Osteocyte (in vitro differentiated cells): Measurements from ENCODE around the gene TRPM3. TPM values are rescaled to one million over a fixed set of nuclear protein-coding genes. Genes with fewer than 3 reads are reported as not detected.

Experiments
- DNase-seq: peaks from one replicate; pipeline ENCODE4 v3.0.0; 2021; ENCODE audit warnings: mixed read lengths; ENCODE audit not compliant: unreplicated experiment; ENCODE audit errors: extremely low spot score
- H3K27ac Mint-ChIP-seq: one replicate; pipeline ENCODE4 v1.8.0; 2021; ENCODE audit warnings: mild to moderate bottlenecking, mixed read lengths; ENCODE audit not compliant: unreplicated experiment
- H3K27me3 Mint-ChIP-seq: one replicate; pipeline ENCODE4 v1.8.0; 2021; ENCODE audit warnings: mixed read lengths; ENCODE audit not compliant: unreplicated experiment
- H3K36me3 Mint-ChIP-seq: one replicate; pipeline ENCODE4 v1.8.0; 2021; ENCODE audit warnings: mixed read lengths; ENCODE audit not compliant: unreplicated experiment
- H3K4me1 Mint-ChIP-seq: one replicate; pipeline ENCODE4 v1.8.0; 2021; ENCODE audit warnings: mixed read lengths; ENCODE audit not compliant: unreplicated experiment
- H3K4me3 Mint-ChIP-seq: one replicate; pipeline ENCODE4 v1.8.0; 2021; ENCODE audit warnings: mild to moderate bottlenecking, moderate library complexity, mixed read lengths; ENCODE audit not compliant: unreplicated experiment
- H3K9me3 Mint-ChIP-seq: one replicate; pipeline ENCODE4 v1.8.0; 2021; ENCODE audit warnings: mixed read lengths; ENCODE audit not compliant: unreplicated experiment
- long read RNA-seq: library from polyadenylated mRNA; unstranded; transcript quantifications from one replicate; pipeline ENCODE4 v2.0.0, GENCODE V29; 2021
- total RNA-seq: library from RNA; stranded (reverse); gene quantifications from 2 replicates; pipeline ENCODE4 v1.2.1, GENCODE V29; 2021
- TF ChIP-seq, protein P1 (sequence below): fragments of 200-600 bp; sonication (generic); IDR thresholded peaks from 2 replicates; pipeline ENCODE4 v1.5.0; 2021; ENCODE audit warnings: antibody characterized with exemption, mild to moderate bottlenecking, moderate library complexity

TRPM3 gene
- total RNA-seq, result 0.05 TPM in 1 of 2 replicates, not detected in the other
- long read RNA-seq, partial matches to known transcripts, result 0 of 2 reads
- long read RNA-seq, other reads (novel, unspliced or antisense), result 2 of 2 reads

GRCh38 chr9:71121275-71122021 lies at the start of gene TRPM3:
Gene TRPM3 (minus strand): TSS chr9:71121621. CDS start chr9:71121354, 267 bp downstream.
- no peak for DNase-seq
- Mint-ChIP-seq H3K27ac (no peak within 1 kb of the TSS), H3K4me3 (no peak within 1 kb of the TSS), H3K36me3 (no peaks in the 10 kb centered on the region), H3K27me3 (peaks cover 48% of the 10 kb centered on the region), H3K9me3 (no peaks in the 10 kb centered on the region), H3K4me1 (no peaks in the 10 kb centered on the region)
- TF ChIP-seq, protein P1, sequence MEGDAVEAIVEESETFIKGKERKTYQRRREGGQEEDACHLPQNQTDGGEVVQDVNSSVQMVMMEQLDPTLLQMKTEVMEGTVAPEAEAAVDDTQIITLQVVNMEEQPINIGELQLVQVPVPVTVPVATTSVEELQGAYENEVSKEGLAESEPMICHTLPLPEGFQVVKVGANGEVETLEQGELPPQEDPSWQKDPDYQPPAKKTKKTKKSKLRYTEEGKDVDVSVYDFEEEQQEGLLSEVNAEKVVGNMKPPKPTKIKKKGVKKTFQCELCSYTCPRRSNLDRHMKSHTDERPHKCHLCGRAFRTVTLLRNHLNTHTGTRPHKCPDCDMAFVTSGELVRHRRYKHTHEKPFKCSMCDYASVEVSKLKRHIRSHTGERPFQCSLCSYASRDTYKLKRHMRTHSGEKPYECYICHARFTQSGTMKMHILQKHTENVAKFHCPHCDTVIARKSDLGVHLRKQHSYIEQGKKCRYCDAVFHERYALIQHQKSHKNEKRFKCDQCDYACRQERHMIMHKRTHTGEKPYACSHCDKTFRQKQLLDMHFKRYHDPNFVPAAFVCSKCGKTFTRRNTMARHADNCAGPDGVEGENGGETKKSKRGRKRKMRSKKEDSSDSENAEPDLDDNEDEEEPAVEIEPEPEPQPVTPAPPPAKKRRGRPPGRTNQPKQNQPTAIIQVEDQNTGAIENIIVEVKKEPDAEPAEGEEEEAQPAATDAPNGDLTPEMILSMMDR, result no peak

DNA sequence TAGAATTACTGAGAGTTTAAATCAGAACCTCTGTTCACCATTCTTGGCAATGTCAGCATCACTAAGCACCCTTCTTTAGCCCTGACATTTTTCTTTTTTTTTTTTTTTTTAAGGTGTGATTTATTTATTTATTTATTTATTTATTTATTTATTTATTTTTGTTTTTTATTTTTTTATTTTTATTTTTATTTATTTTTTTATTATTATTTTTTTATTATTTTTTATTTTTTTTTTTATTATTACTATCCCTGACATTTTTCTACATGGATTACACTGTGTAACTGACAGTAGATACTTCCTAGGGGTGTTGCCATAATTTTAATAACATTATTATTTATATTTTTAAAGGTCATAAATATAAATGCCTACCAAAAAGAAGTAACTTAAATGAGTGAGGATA lies 47.0 kb upstream of the TRPM3 start:
- no peak for DNase-seq
- H3K4me3 Mint-ChIP-seq, result no peak overlapping the region
- TF ChIP-seq, protein P1, result no peak
- no peaks in the 10 kb centered on the region for H3K9me3 Mint-ChIP-seq
- H3K36me3 Mint-ChIP-seq, result no peaks in the 10 kb centered on the region
- H3K27me3 Mint-ChIP-seq, result no peaks in the 10 kb centered on the region
- no peaks in the 10 kb centered on the region for H3K4me1 Mint-ChIP-seq
- H3K27ac Mint-ChIP-seq, result no peak overlapping the region

DNA sequence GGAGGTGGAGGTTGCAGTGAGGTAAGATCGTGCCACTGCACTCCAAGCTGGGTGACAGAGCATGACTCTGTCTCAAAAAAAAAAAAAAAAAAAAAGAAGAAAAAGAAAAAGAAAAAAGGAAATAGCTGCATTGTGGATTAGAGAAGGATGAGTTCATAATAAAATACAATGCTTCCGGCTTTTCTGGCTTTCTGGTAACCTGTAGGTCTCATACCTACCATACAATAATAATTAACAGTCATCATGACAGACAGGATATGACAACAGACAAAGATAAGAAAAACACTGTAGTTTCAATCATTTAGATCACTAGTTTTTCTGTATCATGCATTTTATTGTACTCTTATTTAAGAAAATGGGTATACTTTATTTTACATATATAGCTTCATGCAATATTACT lies 40.7 kb upstream of the TRPM3 start:
- no peaks in the 10 kb centered on the region for H3K36me3 Mint-ChIP-seq
- no peaks in the 10 kb centered on the region for H3K4me1 Mint-ChIP-seq
- DNase-seq, result no peak
- H3K27ac Mint-ChIP-seq, result no peak overlapping the region
- no peaks in the 10 kb centered on the region for H3K9me3 Mint-ChIP-seq
- no peaks in the 10 kb centered on the region for H3K27me3 Mint-ChIP-seq
- no peak overlapping the region for H3K4me3 Mint-ChIP-seq
- TF ChIP-seq, protein P1, result no peak

- Mint-ChIP-seq H3K27me3 (no peaks in the 10 kb centered on the region), H3K4me3 (no peak overlapping the region), H3K27ac (no peak overlapping the region), H3K4me1 (no peaks in the 10 kb centered on the region), H3K36me3 (no peaks in the 10 kb centered on the region), H3K9me3 (no peaks in the 10 kb centered on the region)
- no peak for DNase-seq
- TF ChIP-seq, protein P1, result no peak
Observed at GRCh38 chr9:71157731-71158130, 36.3 kb upstream of the TRPM3 start.

GRCh38 chr9:71147368-71147767 lies 25.9 kb upstream of the TRPM3 start:
- Mint-ChIP-seq H3K4me1 (no peaks in the 10 kb centered on the region), H3K9me3 (peaks cover 12% of the 10 kb centered on the region), H3K27ac (no peak overlapping the region), H3K36me3 (no peaks in the 10 kb centered on the region), H3K4me3 (no peak overlapping the region), H3K27me3 (no peaks in the 10 kb centered on the region)
- TF ChIP-seq, protein P1, result no peak
- DNase-seq, result no peak
